HepG2 (cell line): Measurements from ENCODE around the gene MRPL27. TPM values are rescaled to one million over a fixed set of nuclear protein-coding genes. Genes with fewer than 3 reads are reported as not detected.
A peak's percentile ranks its signal among the peaks of the same experiment; 100 is the strongest.

Source experiments
- CENPT ChIP-seq: sonication (generic); formaldehyde crosslinking; IDR thresholded peaks from 2 replicates; pipeline ENCODE4 v1.8.0; 2022; ENCODE audit warnings: low read depth, mild to moderate bottlenecking, moderate library complexity, missing genetic modification reagents
- ERF ChIP-seq: IDR thresholded peaks from 2 replicates; pipeline ENCODE4 v1.6.1; 2018; ENCODE audit warnings: missing biosample characterization, missing genetic modification reagents
- MAFG ChIP-seq: sonication (generic); formaldehyde crosslinking; IDR thresholded peaks from 2 replicates; pipeline ENCODE4 v1.5.1; 2020; ENCODE audit warnings: mild to moderate bottlenecking, missing genetic modification reagents
- NR2F1 ChIP-seq, 2 experiments: fragments of 450-650 bp in 1 of 2; formaldehyde crosslinking in 1 of 2; IDR thresholded peaks; 2 replicates each; pipeline versions ENCODE4 v1.5.0 to v1.6.1; 2016 to 2020; ENCODE audit warnings: mild to moderate bottlenecking in 1 of 2, missing compliant biosample characterization in 1 of 2, missing genetic modification reagents in 1 of 2, moderate library complexity in 1 of 2
- SRSF4 ChIP-seq: fragments of 200-400 bp; formaldehyde crosslinking; IDR thresholded peaks from one replicate; pipeline ENCODE4 v1.6.1; 2018; ENCODE audit warnings: mild to moderate bottlenecking, low read depth, low read length, moderate library complexity; ENCODE audit not compliant: poor library complexity, severe bottlenecking
- ZNF263 ChIP-seq: sonication (generic); formaldehyde crosslinking; IDR thresholded peaks from 2 replicates; pipeline ENCODE4 v1.4.0; 2020; ENCODE audit warnings: missing genetic modification reagents
- ZNF576 ChIP-seq: sonication (generic); formaldehyde crosslinking; IDR thresholded peaks from 2 replicates; pipeline ENCODE4 v1.4.0; 2020; ENCODE audit warnings: mild to moderate bottlenecking, missing genetic modification reagents
- ZSCAN31 ChIP-seq: sonication (generic); formaldehyde crosslinking; IDR thresholded peaks from 2 replicates; pipeline ENCODE4 v1.5.0; 2020; ENCODE audit warnings: low read depth, mild to moderate bottlenecking, missing genetic modification reagents
- polyA plus RNA-seq, 8 experiments: library from polyadenylated mRNA; depleted of rRNA in 3 of 8; stranded (reverse) in 7 of 8; unstranded in 1 of 8; fragments of >200 nt; fragmentation: Illumina TruSeq in 4 of 8; extraction: Trizol in 4 of 8; gene quantifications; 2 replicates each; pipeline versions ENCODE4 v1.2.1 to v1.2.3, GENCODE V29; 2011 to 2016; ENCODE audit warnings: low read depth in 4 of 8, missing spikeins in 1 of 8, mixed read lengths in 1 of 8; ENCODE audit not compliant: insufficient read depth in 1 of 8
- total RNA-seq, 5 experiments: library from RNA; depleted of rRNA; stranded (reverse); fragments of >200 nt; fragmentation: Illumina TruSeq; extraction: Trizol; gene quantifications; 2 replicates each; pipeline ENCODE4 v1.2.3, GENCODE V29; 2016; ENCODE audit warnings: low read depth in 1 of 5
- TF ChIP-seq, protein P1 (sequence below): sonication (generic); formaldehyde crosslinking; IDR thresholded peaks from 2 replicates; pipeline ENCODE4 v1.5.1; 2020; ENCODE audit warnings: missing genetic modification reagents, mild to moderate bottlenecking, borderline replicate concordance
- TF ChIP-seq, protein P2 (sequence below): sonication (generic); formaldehyde crosslinking; IDR thresholded peaks from 2 replicates; pipeline ENCODE4 v1.4.0; 2020; ENCODE audit warnings: missing genetic modification reagents
- TF ChIP-seq, protein P3 (sequence below): IDR thresholded peaks from 2 replicates; pipeline ENCODE4 v1.6.1; 2016; ENCODE audit warnings: low read depth, missing genetic modification reagents, missing compliant biosample characterization
- TF ChIP-seq, protein P4 (sequence below): sonication (generic); formaldehyde crosslinking; IDR thresholded peaks from 2 replicates; pipeline ENCODE4 v1.4.0; 2020; ENCODE audit warnings: missing genetic modification reagents, mild to moderate bottlenecking, borderline replicate concordance
- TF ChIP-seq, protein P5 (sequence below): sonication (generic); formaldehyde crosslinking; IDR thresholded peaks from 2 replicates; pipeline ENCODE4 v1.4.0; 2020; ENCODE audit warnings: low read depth, mild to moderate bottlenecking, missing genetic modification reagents
- TF ChIP-seq, protein P6 (sequence below): sonication (generic); formaldehyde crosslinking; IDR thresholded peaks from 2 replicates; pipeline ENCODE4 v1.4.0; 2020; ENCODE audit warnings: missing genetic modification reagents

The MRPL27 gene
- total and polyA plus RNA-seq, 2 of the 13 experiments (the other 11 are each of a cell fraction or from before 2014, with no cell fraction given) = 137 to 217 TPM

DNA sequence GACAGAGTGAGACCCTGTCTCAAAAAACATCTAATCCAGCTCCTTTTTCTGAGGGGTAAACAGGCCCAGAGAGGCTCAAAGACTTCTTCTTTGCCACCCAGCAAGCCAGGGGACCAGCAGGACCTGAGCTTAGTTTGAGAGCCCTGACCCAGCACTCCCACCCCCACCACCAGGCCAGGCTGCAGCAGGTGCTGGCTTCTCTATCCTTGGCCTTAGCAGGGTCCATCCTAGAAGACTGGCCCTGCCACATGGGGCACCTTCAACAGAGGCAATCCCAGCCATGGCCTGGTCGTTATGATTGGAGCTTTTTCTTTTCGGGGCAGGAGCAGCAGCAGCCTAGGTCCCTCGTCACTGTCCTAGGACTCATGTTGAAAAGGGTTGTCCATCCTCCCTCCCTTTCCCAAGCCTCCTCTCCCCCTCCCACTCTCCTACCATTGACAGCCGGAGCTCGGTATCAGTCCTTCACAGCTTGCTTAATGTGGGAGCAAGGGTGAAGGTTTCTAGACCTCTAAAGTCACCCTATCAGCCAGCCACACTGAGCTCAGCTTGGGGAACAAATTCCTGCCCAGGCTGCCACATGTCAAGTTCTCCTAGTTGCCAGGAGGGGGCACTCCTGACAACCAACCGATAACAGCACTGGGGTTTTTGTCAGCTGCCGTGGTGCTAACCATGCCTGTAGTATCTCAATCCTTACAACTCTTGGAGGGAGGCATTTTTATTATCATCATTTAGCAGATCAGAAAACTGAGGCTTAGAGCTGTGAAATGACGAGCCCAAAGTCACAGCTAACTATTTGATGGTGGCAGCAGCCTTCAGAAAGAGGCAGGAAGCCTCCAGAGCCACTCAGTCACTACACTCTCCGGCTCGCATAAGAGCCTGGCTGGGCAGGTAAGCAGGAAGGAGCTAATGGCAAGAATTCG lies 11.2 kb downstream of the MRPL27 start (continued):
- TF ChIP-seq, protein P1, sequence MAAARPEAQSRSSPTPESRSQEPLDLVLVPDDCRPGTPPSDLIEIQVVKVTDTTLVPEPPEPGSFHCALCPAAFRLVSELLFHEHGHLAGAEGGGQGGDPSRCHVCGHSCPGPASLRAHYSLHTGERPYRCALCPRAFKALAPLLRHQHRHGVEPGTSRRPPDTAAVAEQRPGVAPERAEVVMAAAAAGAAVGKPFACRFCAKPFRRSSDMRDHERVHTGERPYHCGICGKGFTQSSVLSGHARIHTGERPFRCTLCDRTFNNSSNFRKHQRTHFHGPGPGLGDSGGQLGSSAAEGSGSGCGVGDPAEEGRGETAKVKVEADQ = no peak
- TF ChIP-seq, protein P2, sequence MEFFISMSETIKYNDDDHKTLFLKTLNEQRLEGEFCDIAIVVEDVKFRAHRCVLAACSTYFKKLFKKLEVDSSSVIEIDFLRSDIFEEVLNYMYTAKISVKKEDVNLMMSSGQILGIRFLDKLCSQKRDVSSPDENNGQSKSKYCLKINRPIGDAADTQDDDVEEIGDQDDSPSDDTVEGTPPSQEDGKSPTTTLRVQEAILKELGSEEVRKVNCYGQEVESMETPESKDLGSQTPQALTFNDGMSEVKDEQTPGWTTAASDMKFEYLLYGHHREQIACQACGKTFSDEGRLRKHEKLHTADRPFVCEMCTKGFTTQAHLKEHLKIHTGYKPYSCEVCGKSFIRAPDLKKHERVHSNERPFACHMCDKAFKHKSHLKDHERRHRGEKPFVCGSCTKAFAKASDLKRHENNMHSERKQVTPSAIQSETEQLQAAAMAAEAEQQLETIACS (CRISPR knock-in tag) = no peak
- TF ChIP-seq, protein P3, sequence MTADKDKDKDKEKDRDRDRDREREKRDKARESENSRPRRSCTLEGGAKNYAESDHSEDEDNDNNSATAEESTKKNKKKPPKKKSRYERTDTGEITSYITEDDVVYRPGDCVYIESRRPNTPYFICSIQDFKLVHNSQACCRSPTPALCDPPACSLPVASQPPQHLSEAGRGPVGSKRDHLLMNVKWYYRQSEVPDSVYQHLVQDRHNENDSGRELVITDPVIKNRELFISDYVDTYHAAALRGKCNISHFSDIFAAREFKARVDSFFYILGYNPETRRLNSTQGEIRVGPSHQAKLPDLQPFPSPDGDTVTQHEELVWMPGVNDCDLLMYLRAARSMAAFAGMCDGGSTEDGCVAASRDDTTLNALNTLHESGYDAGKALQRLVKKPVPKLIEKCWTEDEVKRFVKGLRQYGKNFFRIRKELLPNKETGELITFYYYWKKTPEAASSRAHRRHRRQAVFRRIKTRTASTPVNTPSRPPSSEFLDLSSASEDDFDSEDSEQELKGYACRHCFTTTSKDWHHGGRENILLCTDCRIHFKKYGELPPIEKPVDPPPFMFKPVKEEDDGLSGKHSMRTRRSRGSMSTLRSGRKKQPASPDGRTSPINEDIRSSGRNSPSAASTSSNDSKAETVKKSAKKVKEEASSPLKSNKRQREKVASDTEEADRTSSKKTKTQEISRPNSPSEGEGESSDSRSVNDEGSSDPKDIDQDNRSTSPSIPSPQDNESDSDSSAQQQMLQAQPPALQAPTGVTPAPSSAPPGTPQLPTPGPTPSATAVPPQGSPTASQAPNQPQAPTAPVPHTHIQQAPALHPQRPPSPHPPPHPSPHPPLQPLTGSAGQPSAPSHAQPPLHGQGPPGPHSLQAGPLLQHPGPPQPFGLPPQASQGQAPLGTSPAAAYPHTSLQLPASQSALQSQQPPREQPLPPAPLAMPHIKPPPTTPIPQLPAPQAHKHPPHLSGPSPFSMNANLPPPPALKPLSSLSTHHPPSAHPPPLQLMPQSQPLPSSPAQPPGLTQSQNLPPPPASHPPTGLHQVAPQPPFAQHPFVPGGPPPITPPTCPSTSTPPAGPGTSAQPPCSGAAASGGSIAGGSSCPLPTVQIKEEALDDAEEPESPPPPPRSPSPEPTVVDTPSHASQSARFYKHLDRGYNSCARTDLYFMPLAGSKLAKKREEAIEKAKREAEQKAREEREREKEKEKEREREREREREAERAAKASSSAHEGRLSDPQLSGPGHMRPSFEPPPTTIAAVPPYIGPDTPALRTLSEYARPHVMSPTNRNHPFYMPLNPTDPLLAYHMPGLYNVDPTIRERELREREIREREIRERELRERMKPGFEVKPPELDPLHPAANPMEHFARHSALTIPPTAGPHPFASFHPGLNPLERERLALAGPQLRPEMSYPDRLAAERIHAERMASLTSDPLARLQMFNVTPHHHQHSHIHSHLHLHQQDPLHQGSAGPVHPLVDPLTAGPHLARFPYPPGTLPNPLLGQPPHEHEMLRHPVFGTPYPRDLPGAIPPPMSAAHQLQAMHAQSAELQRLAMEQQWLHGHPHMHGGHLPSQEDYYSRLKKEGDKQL (CRISPR knock-in tag) = no peak
- TF ChIP-seq SRSF4 (no peak), CENPT (no peak), ZNF263 (no peak), MAFG (CRISPR knock-in tag) (no peak), ERF (peak; percentile 47; the same call in 1 of the 2 replicates), ZNF576 (CRISPR knock-in tag) (no peak), ZSCAN31 (CRISPR knock-in tag) (no peak), NR2F1 (CRISPR knock-in tag; IDR thresholded peaks at IDR 0.05) (0 out of 4 replicates have a peak, but pooled peaks of 1 of the 2 experiments have one; percentile 17)
- TF ChIP-seq, protein P4, sequence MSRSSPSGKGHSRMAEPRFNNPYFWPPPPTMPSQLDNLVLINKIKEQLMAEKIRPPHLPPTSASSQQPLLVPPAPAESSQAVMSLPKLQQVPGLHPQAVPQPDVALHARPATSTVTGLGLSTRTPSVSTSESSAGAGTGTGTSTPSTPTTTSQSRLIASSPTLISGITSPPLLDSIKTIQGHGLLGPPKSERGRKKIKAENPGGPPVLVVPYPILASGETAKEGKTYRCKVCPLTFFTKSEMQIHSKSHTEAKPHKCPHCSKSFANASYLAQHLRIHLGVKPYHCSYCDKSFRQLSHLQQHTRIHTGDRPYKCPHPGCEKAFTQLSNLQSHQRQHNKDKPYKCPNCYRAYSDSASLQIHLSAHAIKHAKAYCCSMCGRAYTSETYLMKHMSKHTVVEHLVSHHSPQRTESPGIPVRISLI (CRISPR knock-in tag) = no peak
- TF ChIP-seq, protein P5, sequence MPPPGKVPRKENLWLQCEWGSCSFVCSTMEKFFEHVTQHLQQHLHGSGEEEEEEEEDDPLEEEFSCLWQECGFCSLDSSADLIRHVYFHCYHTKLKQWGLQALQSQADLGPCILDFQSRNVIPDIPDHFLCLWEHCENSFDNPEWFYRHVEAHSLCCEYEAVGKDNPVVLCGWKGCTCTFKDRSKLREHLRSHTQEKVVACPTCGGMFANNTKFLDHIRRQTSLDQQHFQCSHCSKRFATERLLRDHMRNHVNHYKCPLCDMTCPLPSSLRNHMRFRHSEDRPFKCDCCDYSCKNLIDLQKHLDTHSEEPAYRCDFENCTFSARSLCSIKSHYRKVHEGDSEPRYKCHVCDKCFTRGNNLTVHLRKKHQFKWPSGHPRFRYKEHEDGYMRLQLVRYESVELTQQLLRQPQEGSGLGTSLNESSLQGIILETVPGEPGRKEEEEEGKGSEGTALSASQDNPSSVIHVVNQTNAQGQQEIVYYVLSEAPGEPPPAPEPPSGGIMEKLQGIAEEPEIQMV (CRISPR knock-in tag) = no peak
- TF ChIP-seq, protein P6, sequence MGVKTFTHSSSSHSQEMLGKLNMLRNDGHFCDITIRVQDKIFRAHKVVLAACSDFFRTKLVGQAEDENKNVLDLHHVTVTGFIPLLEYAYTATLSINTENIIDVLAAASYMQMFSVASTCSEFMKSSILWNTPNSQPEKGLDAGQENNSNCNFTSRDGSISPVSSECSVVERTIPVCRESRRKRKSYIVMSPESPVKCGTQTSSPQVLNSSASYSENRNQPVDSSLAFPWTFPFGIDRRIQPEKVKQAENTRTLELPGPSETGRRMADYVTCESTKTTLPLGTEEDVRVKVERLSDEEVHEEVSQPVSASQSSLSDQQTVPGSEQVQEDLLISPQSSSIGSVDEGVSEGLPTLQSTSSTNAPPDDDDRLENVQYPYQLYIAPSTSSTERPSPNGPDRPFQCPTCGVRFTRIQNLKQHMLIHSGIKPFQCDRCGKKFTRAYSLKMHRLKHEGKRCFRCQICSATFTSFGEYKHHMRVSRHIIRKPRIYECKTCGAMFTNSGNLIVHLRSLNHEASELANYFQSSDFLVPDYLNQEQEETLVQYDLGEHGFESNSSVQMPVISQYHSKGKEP = no peak
